Skeletal muscle tissue (tissue), 4 donors: Measurements from ENCODE around the gene PPP2R3A. TPM values are rescaled to one million over a fixed set of nuclear protein-coding genes. Genes with fewer than 3 reads are reported as not detected.
A peak's percentile ranks its signal among the peaks of the same experiment; 100 is the strongest.

ENCODE experiments used
- H3K27ac ChIP-seq: one replicate; pipeline ENCODE4 v1.7.0; 2013; ENCODE audit warnings: mild to moderate bottlenecking, low read depth, low read length, inconsistent platforms
- H3K27me3 ChIP-seq, 3 donors: one replicate each; pipeline ENCODE4 v1.7.0; 2013; ENCODE audit warnings: low read length in 3 of 3; ENCODE audit not compliant: control insufficient read depth in 3 of 3, insufficient read depth in 3 of 3
- H3K36me3 ChIP-seq, 3 donors: one replicate each; pipeline ENCODE4 v1.7.0; 2013; ENCODE audit warnings: low read length in 3 of 3; ENCODE audit not compliant: control insufficient read depth in 3 of 3, insufficient read depth in 3 of 3
- H3K4me1 ChIP-seq, 3 donors: one replicate each; pipeline ENCODE4 v1.7.0; 2013; ENCODE audit warnings: low read length in 3 of 3, mild to moderate bottlenecking in 3 of 3; ENCODE audit not compliant: control insufficient read depth in 3 of 3, insufficient read depth in 3 of 3
- H3K4me3 ChIP-seq, 3 donors: one replicate each; pipeline ENCODE4 v1.7.0; 2013; ENCODE audit warnings: low read length in 3 of 3
- H3K9ac ChIP-seq, 3 donors: one replicate each; pipeline ENCODE4 v1.7.0; 2013; ENCODE audit warnings: low read length in 3 of 3, mild to moderate bottlenecking in 3 of 3, moderate library complexity in 2 of 3, low read depth in 1 of 3
- H3K9me3 ChIP-seq, 3 donors: one replicate each; pipeline ENCODE4 v1.7.0; 2013; ENCODE audit warnings: low read length in 3 of 3; ENCODE audit not compliant: control insufficient read depth in 3 of 3
- total RNA-seq: library from RNA; depleted of rRNA; stranded (reverse); fragments of >200 nt; gene quantifications from one replicate; pipeline ENCODE4 v1.2.3, GENCODE V29; 2014
- donor health status: Osteomylitis.

The PPP2R3A gene
- total RNA-seq, 1 donor from 2014 or later = 45.9 TPM

- H3K4me3 ChIP-seq = peak overlapping the region in 1 of 3 donors; percentile 75
- H3K27ac ChIP-seq = peak overlapping the region; percentile 92
- H3K27me3 ChIP-seq = no peaks in the 10 kb centered on the region
- H3K9ac ChIP-seq = peak overlapping the region; percentile 36 to 87 (median 86)
- no peaks in the 10 kb centered on the region for H3K9me3 ChIP-seq
- H3K4me1 ChIP-seq = peaks cover 11 to 38% (median 28%) of the 10 kb centered on the region in 3 donors
- no peaks in the 10 kb centered on the region for H3K36me3 ChIP-seq
Measured at GRCh38 chr3:135967867-135968266, 2.3 kb downstream of the PPP2R3A start.

- H3K4me3 ChIP-seq = no peak overlapping the region
- no peak overlapping the region for H3K9ac ChIP-seq
- H3K9me3 ChIP-seq = no peaks in the 10 kb centered on the region
- H3K36me3 ChIP-seq = no peaks in the 10 kb centered on the region
- peaks cover 13 to 43% (median 20%) of the 10 kb centered on the region in 3 donors for H3K4me1 ChIP-seq
- H3K27ac ChIP-seq = no peak overlapping the region
- no peaks in the 10 kb centered on the region for H3K27me3 ChIP-seq
Measured at GRCh38 chr3:135970506-135971116, 5.1 kb downstream of the PPP2R3A start.

GRCh38 chr3:135973841-135974240 lies 8.3 kb downstream of the PPP2R3A start:
- no peak overlapping the region for H3K9ac ChIP-seq
- peaks cover 3 to 31% (median 8%) of the 10 kb centered on the region in 3 donors for H3K4me1 ChIP-seq
- H3K4me3 ChIP-seq = no peak overlapping the region
- no peaks in the 10 kb centered on the region for H3K9me3 ChIP-seq
- no peaks in the 10 kb centered on the region for H3K27me3 ChIP-seq
- H3K27ac ChIP-seq = no peak overlapping the region
- no peaks in the 10 kb centered on the region for H3K36me3 ChIP-seq

- Histone ChIP-seq H3K36me3 (no peaks in the 10 kb centered on the region), H3K27me3 (no peaks in the 10 kb centered on the region), H3K4me1 (peaks cover 3 to 22% (median 8%) of the 10 kb centered on the region in 3 donors), H3K4me3 (no peak overlapping the region), H3K9me3 (no peaks in the 10 kb centered on the region), H3K9ac (no peak overlapping the region), H3K27ac (no peak overlapping the region)
Measured at GRCh38 chr3:135975053-135975452, 9.5 kb downstream of the PPP2R3A start.

GRCh38 chr3:135975536-135975935 lies 10.0 kb downstream of the PPP2R3A start:
- no peaks in the 10 kb centered on the region for H3K27me3 ChIP-seq
- no peak overlapping the region for H3K27ac ChIP-seq
- no peaks in the 10 kb centered on the region for H3K9me3 ChIP-seq

GRCh38 chr3:135980343-135980742 lies 14.8 kb downstream of the PPP2R3A start:
- H3K27ac ChIP-seq = no peak overlapping the region
- H3K27me3 ChIP-seq = no peaks in the 10 kb centered on the region
- H3K9me3 ChIP-seq = no peaks in the 10 kb centered on the region
- H3K36me3 ChIP-seq = no peaks in the 10 kb centered on the region
- H3K9ac ChIP-seq = no peak overlapping the region
- H3K4me3 ChIP-seq = no peak overlapping the region
- peaks cover 0 to 32% (median 0%) of the 10 kb centered on the region in 3 donors for H3K4me1 ChIP-seq

More at GRCh38 chr3:135975536-135975935, 10.0 kb downstream of the PPP2R3A start:
- H3K4me1 ChIP-seq = peaks cover 3 to 20% (median 8%) of the 10 kb centered on the region in 3 donors
- H3K9ac ChIP-seq = no peak overlapping the region
- no peaks in the 10 kb centered on the region for H3K36me3 ChIP-seq
- no peak overlapping the region for H3K4me3 ChIP-seq

- Histone ChIP-seq H3K36me3 (no peaks in the 10 kb centered on the region), H3K27ac (no peak overlapping the region), H3K4me1 (peaks cover 0 to 39% (median 2%) of the 10 kb centered on the region in 3 donors), H3K9me3 (no peaks in the 10 kb centered on the region), H3K4me3 (no peak overlapping the region), H3K9ac (no peak overlapping the region), H3K27me3 (no peaks in the 10 kb centered on the region)
Measured at GRCh38 chr3:135981701-135982403, 16.3 kb downstream of the PPP2R3A start.

GRCh38 chr3:135982404-135982761 lies 16.9 kb downstream of the PPP2R3A start:
- peaks cover 0 to 39% (median 2%) of the 10 kb centered on the region in 3 donors for H3K4me1 ChIP-seq
- H3K27me3 ChIP-seq = no peaks in the 10 kb centered on the region
- no peak overlapping the region for H3K4me3 ChIP-seq
- H3K9me3 ChIP-seq = no peaks in the 10 kb centered on the region
- no peaks in the 10 kb centered on the region for H3K36me3 ChIP-seq
- H3K27ac ChIP-seq = no peak overlapping the region
- H3K9ac ChIP-seq = no peak overlapping the region

- no peaks in the 10 kb centered on the region for H3K36me3 ChIP-seq
- H3K27me3 ChIP-seq = no peaks in the 10 kb centered on the region
- H3K4me3 ChIP-seq = no peak overlapping the region
- no peak overlapping the region for H3K9ac ChIP-seq
- no peaks in the 10 kb centered on the region for H3K9me3 ChIP-seq
- H3K27ac ChIP-seq = no peak overlapping the region
- H3K4me1 ChIP-seq = peaks cover 0 to 39% (median 2%) of the 10 kb centered on the region in 3 donors
Measured at GRCh38 chr3:135982922-135983581, 17.5 kb downstream of the PPP2R3A start.

GRCh38 chr3:135987661-135988060 lies 22.1 kb downstream of the PPP2R3A start:
- Histone ChIP-seq H3K4me3 (no peak overlapping the region), H3K4me1 (peaks cover 7 to 30% (median 9%) of the 10 kb centered on the region in 3 donors), H3K9me3 (no peaks in the 10 kb centered on the region), H3K9ac (no peak overlapping the region), H3K27me3 (no peaks in the 10 kb centered on the region), H3K27ac (no peak overlapping the region), H3K36me3 (no peaks in the 10 kb centered on the region)
